ENCODE data around the gene OLR1. TPM values are rescaled to one million over a fixed set of nuclear protein-coding genes. Genes with fewer than 3 reads are reported as not detected.

OLR1 gene
- polyA plus RNA-seq, 12 donors = 0.69 to 2.5 (median 1.2) TPM; not detected in 2

DNA sequence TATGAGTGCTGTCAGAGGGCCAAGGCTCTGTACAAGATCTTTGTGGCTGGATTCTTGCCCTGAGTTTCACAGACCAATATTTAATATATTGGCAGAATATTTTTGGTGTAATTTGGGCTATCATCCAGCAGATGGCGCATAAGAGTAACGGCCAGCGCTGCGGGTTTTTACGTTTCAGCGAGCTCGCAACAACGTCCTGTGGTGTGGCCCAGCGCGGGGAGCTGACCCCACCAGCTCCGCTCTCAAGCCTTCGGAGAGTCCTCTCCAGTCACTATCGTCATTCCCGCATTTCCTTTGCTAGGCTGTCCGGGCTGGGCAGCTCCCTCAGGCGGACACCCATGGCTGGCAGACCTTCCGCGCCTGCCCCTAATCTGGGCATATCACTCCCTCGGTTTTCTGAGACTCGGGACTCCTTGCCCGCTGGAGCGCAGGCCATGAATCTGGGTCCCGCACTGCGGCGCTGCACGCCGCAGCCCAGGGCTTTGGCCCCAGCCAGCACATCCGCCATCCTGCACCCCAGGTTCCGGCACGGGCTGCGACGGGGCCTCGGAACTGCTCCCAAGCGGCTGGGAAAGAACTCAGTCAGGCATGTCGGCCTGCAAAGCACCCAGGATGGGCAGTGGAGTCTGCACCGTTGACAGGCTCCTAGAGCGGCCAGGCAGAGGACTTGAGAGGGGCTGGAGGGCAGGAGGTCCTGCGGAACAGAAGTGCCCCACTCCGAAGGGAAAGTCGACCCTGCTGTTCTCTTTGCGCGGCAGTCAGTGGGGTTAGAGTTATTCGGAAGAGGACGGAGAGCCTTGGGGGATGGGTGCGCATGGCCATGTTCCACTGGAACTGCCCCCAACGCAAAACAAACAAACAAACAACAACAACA is 18.4 kb downstream of the OLR1 start:
- DNase-seq = peak; percentile 82

DNA sequence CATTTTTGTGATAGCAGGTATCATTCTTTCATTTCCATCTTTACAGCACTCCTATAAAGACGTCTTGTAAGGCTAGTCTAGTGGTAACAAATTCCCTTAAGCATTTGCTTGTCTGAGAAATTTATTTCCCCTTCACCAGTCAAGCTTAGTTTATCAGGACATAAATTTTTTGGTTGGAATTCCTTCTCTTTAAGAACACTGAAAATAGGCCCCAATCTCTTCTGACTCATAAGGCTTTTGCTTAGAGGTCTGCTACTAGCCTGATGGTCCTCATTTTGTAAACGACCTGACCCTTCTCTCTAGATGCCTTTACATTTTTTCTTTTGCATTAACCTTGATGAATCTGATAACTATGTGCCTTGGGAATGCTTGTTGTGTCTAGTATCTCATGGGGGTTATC is 20.3 kb downstream of the OLR1 start:
- no peak for DNase-seq

DNA sequence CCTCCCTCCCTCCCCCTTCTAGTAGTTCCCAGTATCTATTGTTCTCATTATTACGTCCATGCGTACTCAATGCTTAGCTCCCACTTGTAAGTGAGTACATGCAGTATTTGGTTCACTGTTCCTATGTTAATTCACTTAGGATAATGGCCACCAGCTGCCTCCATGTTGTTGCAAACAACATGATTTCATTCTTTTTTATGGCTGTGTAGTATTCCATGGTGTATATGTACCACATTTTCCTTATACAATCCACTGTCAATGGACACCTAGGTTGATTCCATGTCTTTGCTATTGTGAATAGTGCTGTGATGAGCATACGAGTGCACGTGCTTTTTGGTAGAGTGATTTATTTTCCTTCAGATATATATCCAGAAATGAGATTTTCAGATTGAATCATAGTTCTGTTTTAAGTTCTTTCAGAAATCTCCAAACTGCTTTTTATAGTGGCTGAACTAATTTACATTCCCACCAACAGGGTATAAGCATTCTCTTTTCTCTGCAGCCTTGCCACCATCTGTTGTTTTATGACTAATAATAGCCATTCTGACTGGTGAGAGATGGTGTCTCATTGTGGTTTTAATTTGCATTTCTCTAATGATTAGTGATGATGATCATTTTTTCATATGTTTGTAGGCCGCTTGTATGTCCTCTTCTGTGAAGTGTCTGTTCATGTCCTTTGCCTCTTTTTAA is 24.1 kb downstream of the OLR1 start:
- no peak for DNase-seq

DNA sequence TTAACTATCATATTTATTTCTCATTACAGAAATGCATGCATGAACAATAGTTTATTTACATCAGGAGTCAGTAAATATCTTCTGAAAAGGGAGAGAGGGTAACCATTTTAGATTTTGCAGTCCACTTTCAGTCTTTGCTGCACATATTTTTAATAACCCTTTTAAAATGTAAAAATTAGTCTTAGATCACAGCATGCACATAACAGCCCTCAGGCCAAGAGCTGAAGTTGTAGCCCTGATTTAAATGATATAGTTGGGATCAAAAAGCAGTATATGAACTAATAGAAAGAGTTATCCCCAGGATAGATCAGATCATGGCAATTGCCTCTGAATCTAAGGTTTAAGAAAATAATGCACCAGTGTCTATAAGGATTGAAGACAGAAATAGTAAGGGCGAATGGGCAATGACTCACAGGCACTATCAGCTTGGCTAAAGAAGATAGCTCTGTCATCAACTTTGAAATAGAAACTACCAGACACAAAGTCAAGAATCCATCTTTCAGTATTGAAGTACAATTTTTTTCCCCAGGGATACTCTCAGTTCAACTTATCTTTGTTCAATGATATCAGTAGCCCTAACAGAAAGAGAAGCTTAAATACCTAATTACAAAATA is 28.8 kb downstream of the OLR1 start:
- DNase-seq = no peak

DNA sequence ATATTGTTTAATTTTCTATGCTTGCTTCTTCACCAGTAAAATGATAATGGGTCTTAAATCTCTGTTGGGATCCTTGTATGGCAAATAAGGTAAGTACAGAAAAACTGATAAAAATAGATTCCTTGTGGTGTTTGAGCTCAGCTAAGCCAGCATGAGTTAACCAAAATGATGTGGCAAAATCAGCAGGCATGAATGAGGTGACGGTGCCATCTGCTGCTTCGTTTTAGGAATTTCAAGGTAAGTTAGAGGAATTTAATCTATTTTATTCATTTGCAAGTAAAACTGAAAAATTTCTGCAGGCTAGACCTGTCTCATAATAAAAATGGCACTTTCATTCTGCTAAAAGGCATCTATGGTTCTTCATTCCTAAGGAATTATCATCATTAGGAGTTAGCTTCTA is 31.9 kb downstream of the OLR1 start:
- peak; percentile 54 for DNase-seq

DNA sequence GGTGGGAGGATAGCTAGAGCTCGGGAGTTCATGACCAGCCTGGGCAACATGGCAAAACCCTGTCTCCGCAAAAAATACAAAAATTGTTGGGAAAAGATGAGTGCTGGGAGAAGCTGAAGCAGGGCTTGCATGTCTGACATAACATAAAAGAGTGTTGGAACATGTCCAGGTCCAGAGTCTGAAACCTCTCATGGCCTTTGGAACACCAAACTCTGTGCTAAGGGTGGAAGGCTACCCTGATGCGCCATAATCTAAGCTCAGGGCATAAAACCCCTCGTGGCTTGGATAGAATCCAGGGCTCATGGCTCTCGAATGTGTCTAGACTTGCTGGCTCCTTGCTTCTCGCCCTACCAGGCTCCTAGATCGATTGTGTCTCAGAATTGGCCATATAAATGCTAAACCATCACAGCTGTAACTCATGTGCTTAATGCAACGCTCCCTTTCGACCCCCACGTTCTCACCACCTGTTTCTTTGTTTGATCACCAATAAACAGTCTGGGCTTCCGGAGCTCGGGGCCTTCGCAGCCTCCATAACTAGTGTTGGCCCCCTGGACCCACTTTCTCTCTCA is 35.2 kb downstream of the OLR1 start:
- no peak for DNase-seq

DNA sequence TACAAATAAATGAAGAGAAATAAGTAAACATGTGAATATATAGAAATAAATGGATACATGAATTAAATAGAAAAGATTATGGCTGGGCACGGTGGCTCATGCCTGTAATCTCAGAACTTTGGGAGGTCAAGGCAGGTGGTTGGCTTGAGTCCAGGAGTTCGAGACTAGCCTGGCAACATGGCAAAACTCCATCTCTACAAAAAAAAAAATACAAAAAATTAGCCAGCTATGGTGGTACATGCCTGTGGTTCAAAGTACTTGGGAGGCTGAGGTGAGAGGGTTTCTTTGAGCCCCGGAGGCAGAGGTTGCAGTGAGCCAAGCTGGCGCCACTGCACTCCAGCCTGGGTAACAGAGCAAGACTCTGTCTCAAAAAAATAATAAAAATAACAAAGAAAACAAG is 36.8 kb downstream of the OLR1 start:
- no peak for DNase-seq

DNA sequence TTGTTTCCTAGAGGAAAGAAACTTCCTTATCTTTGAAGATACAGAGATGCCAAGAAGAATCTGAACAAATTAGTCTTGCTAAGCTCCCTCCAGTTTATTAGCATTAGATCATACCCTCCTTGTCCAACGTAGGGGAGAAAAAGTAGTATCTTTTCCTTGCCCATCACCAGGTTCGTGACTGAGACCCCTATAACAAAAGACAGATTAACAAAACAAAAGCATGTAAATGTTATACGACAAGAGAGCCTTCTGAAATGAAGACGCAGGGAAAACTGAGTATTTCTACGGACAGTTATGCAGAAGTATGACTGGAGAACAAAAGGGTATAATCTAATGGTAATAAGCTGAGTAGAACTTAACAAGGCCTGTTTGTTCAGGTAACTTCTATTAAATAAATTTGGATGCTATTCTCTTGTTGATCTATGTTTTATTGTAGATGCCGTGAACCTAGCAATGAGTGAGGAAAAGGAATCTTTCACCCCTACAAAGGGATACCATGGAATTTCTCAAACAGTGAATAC is 39.0 kb downstream of the OLR1 start:
- DNase-seq = no peak

DNA sequence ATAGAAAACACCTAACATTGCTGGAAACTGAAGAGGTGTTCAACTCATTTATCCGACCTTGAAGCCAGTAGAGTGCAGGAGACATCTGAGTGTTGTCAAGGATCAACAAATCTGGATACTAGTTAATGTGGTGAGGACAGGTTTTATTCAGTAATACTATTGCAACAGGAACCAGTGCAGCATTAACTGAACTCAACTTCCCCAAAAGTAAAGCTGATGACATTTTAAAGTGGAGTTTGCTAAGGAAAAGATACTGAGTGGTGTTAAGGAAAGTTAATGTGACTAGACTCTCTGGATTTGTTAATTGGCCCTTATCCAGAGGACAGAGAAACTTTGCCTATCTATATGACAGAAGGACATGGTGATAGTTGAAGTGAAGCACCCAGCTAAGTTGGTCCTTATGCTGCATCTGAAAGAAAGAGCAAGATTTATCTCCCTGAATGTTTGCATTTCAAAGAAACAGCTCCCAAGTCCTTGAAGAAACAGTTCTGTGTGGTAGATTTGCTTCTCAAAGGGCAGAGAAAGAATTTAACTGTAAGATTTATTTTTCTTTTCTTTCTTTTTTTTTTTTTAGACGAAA is 40.7 kb downstream of the OLR1 start:
- DNase-seq = no peak

DNA sequence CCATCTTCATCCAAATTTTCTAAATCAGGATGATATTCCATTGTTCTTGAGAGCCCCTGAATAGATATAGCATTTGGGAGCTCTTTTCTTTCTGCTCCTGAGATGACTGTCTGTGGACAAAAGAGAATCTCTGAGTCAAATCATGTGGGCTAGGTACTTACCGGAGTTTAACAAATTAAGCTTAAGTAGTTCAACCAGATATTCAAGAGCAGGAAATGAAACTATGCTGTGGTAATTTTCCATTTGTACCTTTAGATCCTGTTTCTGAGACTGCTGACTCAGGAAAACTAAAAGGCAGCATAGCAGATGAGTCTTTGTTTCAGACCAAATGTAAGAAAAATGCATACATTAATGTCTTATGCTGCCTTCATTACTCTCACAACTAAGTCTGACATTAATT is 41.9 kb downstream of the OLR1 start, which contains the start of gene CLEC7A:
CLEC7A (minus strand) TSS at position 158 of the 400 bp plus-strand sequence; CDS start at position 41, 117 bp downstream.
- no peak for DNase-seq

DNA sequence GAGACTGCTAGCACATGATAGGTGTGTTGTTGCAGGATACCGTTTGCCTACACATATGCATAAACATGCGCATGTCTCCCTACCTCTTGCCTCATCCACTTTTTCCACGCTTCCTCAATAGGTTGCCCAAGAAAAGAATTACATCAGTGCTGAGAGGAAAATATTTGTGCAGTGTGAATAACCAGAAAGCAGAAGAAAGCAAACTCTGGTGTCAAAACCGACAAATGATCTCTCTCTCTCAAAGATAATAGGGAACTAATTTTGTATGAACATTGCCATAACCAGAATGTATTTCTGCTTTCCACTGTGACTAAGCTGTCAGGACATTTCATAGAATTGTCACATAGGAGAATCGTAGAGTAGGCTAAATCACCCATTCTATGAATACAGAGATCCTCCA is 43.2 kb downstream of the OLR1 start:
- peak; percentile 21 for DNase-seq

DNA sequence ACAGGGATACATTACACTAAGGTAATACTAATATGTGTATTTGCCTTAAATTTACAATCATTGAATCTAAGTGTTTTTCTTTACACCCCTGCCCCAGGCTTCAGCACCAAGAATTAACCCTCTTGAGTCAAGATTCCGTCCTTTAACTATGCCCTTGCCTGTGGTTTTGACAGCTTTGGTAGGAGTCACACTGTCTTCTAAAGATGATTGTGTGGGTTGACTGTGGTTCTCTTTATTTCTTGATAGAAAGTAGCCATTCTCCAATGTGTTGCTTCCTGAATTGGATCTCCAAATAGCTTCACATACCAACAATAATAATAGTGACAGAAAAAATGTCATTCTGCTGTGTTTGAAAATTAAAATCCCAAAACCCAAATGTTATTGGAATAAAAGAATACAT is 45.5 kb downstream of the OLR1 start:
- no peak for DNase-seq

DNA sequence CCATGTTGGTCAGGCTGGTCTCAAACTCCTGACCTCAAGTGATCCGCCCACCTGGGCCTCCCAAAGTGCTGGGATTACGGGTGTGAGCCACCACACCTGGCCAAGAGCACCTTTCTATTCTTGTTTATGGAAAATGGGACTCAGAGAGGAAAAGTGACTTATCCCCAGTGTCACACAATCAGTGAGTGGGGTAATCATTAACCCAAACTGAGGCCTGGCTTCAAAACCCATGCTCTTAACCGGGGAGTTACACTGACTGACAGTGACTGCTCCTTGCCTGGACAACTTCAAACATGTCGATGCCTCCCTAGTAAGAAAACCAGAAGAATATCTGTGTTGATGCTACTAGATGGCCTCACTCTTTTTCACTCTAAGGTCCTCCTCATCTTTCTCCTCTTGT is 49.2 kb downstream of the OLR1 start:
- no peak for DNase-seq

DNA sequence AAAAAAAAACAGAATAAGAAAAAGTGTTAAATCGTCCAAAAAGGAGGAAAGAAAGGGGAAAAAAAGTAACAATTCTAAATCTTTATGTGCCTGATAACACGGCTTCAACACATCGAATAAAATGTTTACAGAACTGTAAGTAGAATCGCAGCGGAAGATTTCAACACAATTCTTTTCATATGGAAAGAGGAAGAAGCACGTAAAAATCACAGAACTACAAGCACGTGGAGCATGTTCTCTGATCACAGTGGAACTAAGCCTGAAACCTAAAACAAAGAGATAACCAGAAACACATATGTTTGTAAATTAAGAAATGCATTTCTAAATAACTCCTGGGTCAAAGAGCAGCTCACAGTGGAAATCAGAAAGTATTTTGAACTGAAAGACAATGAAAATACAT is 50.7 kb downstream of the OLR1 start:
- no peak for DNase-seq

DNA sequence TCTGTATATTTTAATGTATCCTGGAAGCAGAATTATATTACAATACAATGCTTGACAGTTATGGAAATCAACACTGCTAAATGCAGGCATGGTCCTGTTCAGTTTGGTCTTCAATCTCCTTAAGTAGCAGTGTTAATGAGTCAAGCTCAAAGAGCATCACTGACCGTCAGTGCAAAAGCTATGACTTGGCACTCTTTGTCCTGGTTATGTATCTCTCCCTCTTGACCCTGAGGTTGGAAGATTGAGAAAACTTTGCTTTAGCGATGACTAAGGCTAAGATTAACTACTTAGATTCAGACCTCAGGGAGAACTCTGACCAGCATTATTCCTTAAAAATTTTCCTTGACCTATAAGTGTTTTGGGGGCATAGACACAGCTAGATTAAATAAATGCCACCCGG is 52.9 kb downstream of the OLR1 start:
- DNase-seq = no peak

DNA sequence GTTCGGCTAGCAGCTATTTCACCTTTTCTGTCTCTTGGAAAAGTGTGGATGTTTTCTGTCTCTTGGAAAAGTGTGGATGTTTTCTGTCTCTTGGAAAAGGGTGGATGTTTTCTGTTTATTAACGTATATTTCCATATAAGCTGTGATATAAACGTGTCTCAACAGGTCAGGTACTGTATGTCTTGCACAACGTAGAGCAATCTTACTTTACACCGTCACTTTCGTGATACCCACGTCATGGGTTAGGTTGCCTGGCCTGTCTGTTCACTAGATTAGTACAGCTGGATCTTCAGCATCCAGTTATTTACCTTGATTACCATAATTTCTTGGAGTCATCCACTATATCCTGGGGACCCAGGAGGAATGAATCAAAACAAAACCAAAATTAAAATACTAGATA is 56.0 kb downstream of the OLR1 start:
- no peak for DNase-seq

DNA sequence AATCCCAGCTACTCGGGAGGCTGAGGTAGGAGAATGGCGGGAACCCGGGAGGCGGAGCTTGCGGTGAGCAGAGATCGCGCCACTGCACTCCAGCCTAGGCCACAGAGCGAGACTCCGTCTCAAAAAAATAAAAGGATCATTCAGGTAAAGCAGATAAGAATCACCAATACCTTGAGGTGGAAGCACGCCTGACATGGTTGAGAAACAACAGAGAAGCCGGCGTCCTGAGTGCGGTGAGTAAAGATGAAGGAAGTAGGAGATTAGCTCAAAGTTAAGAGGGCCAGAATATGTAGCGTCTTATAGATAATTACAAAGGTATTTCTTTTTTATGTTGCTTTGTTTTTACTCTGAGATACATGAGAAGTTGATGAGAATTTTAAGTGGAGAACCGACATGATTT is 56.6 kb downstream of the OLR1 start:
- DNase-seq = no peak

DNA sequence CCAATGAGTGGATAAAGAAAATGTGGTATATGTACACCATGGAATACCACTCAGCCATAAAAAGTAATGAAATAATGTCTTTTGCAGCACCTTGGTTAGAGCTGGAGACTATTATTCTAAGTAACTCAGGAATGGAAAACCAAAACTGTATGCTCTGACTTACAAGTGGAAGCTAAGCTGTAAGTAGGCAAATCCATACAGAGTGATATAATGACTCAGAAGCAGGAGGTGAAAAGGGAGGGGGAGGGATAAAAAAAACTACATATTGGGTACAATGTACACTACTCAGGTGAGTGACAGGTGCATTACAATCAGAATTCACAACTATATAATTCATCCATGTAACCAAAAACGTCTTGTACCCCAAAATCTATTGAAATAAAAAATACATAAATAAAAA is 58.0 kb downstream of the OLR1 start:
- DNase-seq = no peak

DNA sequence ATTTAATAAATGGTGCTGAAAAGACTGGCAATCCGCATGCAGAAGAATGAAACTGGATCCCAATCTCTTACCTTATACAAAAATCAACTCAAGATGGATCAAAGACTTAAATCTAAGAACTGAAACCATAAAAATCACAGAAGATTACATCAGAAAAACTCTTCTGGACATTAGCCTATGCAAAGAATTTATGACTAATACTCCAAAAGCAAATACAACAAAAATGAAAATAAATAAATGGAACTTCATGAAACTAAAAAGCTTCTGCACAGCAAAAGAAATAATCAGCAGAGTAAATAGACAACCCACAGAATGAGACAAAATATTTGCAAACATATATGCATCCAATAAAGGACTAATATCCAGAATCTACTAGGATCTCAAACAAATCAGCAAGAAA is 58.9 kb downstream of the OLR1 start:
- DNase-seq = no peak

DNA sequence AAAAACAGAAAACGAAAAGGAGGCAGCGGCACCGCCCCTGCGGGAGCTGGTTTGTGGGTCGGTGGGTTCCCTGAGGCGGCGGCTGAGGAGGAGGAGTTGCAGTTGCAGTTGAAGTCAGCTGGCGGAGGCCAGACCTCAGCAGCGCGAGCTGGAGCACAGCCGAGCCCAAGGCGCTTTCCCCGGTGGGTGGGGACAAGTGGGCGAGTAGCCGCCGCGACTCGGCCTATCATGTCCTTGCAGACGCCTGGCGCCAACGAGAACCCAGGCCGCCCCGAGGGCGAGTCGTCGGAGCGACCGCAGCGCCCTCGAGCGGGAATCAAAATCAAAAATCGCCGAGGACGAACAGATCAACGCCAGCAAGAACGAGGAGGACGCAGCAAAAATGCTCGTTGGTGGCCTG is 60.5 kb downstream of the OLR1 start:
- no peak for DNase-seq

DNA sequence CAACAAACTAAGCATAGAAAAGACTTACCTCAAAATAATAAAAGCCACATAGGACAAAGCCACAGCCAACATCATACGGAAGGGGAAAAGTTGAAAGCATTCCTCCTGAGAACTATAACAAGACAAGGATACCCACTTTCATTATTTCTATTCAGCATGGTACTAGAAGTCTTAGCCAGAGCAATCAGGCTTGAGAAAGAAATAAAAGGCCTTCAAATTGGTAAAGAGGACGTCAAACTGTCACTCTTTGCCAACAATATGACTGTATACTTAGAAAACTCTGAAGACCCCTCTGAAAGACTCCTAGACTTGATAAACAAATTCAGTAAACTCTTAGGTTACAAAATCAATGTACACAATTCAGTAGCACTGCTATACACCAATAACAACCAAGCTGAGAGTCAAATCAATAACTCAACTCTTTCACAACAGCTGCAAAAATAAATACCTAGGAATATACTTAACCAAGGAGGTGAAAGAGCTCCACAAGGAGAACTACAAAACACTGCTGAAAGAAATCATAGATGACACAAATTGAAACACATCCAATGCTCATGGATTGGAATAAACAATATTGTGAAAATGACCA is 61.6 kb downstream of the OLR1 start:
- DNase-seq = no peak

Data from muscle of arm (tissue), 12 donors.